ENCODE data around the gene MAPRE2. TPM values are rescaled to one million over a fixed set of nuclear protein-coding genes. Genes with fewer than 3 reads are reported as not detected.

The MAPRE2 gene
- total and polyA plus RNA-seq, 2 of the 13 experiments (the other 11 are each of a cell fraction or from before 2014, with no cell fraction given): 34.5 to 67.9 TPM

- TF ChIP-seq ZFP36L1 (CRISPR knock-in tag; IDR thresholded peaks at IDR 0.05) (no peak), KLF13 (CRISPR knock-in tag; IDR thresholded peaks at IDR 0.05) (no peak), ZNF354B (CRISPR knock-in tag; IDR thresholded peaks at IDR 0.05) (no peak), ZFY (CRISPR knock-in tag; IDR thresholded peaks at IDR 0.05) (no peak), ZNF124 (CRISPR knock-in tag; IDR thresholded peaks at IDR 0.05) (no peak), THYN1 (CRISPR knock-in tag; IDR thresholded peaks at IDR 0.05; ENCODE audit: borderline replicate concordance, low read depth) (no peak), KDM6A (CRISPR knock-in tag; IDR thresholded peaks at IDR 0.05; ENCODE audit: low read depth) (peak; percentile 73; the same call in 1 of the 2 replicates), NCOA5 (CRISPR knock-in tag; IDR thresholded peaks at IDR 0.05) (no peak), CENPBD1 (CRISPR knock-in tag; IDR thresholded peaks at IDR 0.05; ENCODE audit: borderline replicate concordance, low read depth) (no peak), SPEN (CRISPR knock-in tag; IDR thresholded peaks at IDR 0.05; ENCODE audit: low read depth) (peak; percentile 41; the same call in 1 of the 2 replicates), HIVEP1 (CRISPR knock-in tag; IDR thresholded peaks at IDR 0.05) (no peak), JUNB (CRISPR knock-in tag; IDR thresholded peaks at IDR 0.05; ENCODE audit: borderline replicate concordance) (no peak), ELF4 (CRISPR knock-in tag; IDR thresholded peaks at IDR 0.05; ENCODE audit: borderline replicate concordance) (no peak), DRAP1 (CRISPR knock-in tag; IDR thresholded peaks at IDR 0.05) (0 out of 2 replicates have a peak, but pooled peaks have one; percentile 42), ZNF17 (CRISPR knock-in tag; IDR thresholded peaks at IDR 0.05) (no peak), ZNF691 (CRISPR knock-in tag; IDR thresholded peaks at IDR 0.05; ENCODE audit: borderline replicate concordance, low read depth) (no peak), ZNF280B (CRISPR knock-in tag; IDR thresholded peaks at IDR 0.05; ENCODE audit: borderline replicate concordance) (no peak), ETS1 (CRISPR knock-in tag; IDR thresholded peaks at IDR 0.05) (no peak), TCF12 (IDR thresholded peaks at IDR 0.05) (no peak), TCF12 (CRISPR knock-in tag; IDR thresholded peaks at IDR 0.05) (no peak), HDAC6 (IDR thresholded peaks at IDR 0.05; ENCODE audit: low read depth, low read length) (no peak), FOXA3 (CRISPR knock-in tag; IDR thresholded peaks at IDR 0.05) (peak; percentile 82), ATF5 (CRISPR knock-in tag; IDR thresholded peaks at IDR 0.05; ENCODE audit: low read depth) (no peak), POLR2AphosphoS2 (IDR thresholded peaks at IDR 0.05; ENCODE audit: low read depth, low read length) (no peak)
Measured at GRCh38 chr18:35084494-35085449, 43.6 kb downstream of the MAPRE2 start (continued).

All from HepG2 (cell line).